K562 (cell line): ENCODE measurements around the gene RNF212B. TPM values are rescaled to one million over a fixed set of nuclear protein-coding genes. Genes with fewer than 3 reads are reported as not detected.

Experiments
- BHLHE40 ChIP-seq: IDR thresholded peaks from 2 replicates; pipeline ENCODE4 v1.6.1; 2011; ENCODE audit warnings: low read length, improper control_type of control experiment
- BRCA1 ChIP-seq, 2 experiments: fragments of 450-650 bp in 1 of 2; sonication (generic) in 1 of 2; formaldehyde crosslinking in 1 of 2; IDR thresholded peaks; 2 replicates each; pipeline versions ENCODE4 v1.5.0 to v1.6.1; 2017 to 2020; ENCODE audit warnings: mild to moderate bottlenecking in 1 of 2, missing genetic modification reagents in 1 of 2
- CREM ChIP-seq: IDR thresholded peaks from 2 replicates; pipeline ENCODE4 v1.6.1; 2014; ENCODE audit warnings: antibody characterized with exemption, low read depth
- HOXB6 ChIP-seq: fragments of 250-450 bp; sonication (Bioruptor Pico); IDR thresholded peaks from 2 replicates; pipeline ENCODE4 v1.5.1; 2022; ENCODE audit warnings: mild to moderate bottlenecking, borderline replicate concordance
- ILK ChIP-seq: fragments of 450-650 bp; IDR thresholded peaks from 2 replicates; pipeline ENCODE4 v1.6.1; 2016; ENCODE audit warnings: missing genetic modification characterization, low read depth, mild to moderate bottlenecking, missing compliant biosample characterization, moderate library complexity, borderline replicate concordance
- MYC ChIP-seq, 2 experiments: fragments of 250-450 bp in 1 of 2; sonication (Bioruptor Pico) in 1 of 2; IDR thresholded peaks; 2 replicates each; pipeline versions ENCODE4 v1.5.1 to v1.6.1; 2012 to 2021; ENCODE audit warnings: low read depth in 2 of 2, borderline replicate concordance in 1 of 2, improper control_type of control experiment in 1 of 2, low read length in 1 of 2, mild to moderate bottlenecking in 1 of 2, moderate library complexity in 1 of 2
- NFE2 ChIP-seq: IDR thresholded peaks from 2 replicates; pipeline ENCODE4 v1.6.1; 2014; ENCODE audit warnings: antibody characterized with exemption, low read depth
- NFE2L1 ChIP-seq: fragments of 450-650 bp; IDR thresholded peaks from 2 replicates; pipeline ENCODE4 v1.6.1; 2016; ENCODE audit warnings: missing genetic modification characterization, low read depth, mild to moderate bottlenecking, missing compliant biosample characterization, moderate library complexity, borderline replicate concordance
- NFIX ChIP-seq: fragments of 250-450 bp; sonication (Bioruptor Pico); IDR thresholded peaks from 2 replicates; pipeline ENCODE4 v1.4.0; 2020; ENCODE audit warnings: low read depth, mild to moderate bottlenecking, moderate library complexity
- NR4A1 ChIP-seq, 2 experiments: fragments of 250-450 bp in 1 of 2; fragments of 450-650 bp in 1 of 2; sonication (Bioruptor Pico) in 1 of 2; IDR thresholded peaks; 2 replicates each; pipeline versions ENCODE4 v1.4.0 to v1.6.1; 2016 to 2020; ENCODE audit warnings: mild to moderate bottlenecking in 2 of 2, missing compliant biosample characterization in 1 of 2, missing genetic modification characterization in 1 of 2, moderate library complexity in 1 of 2
- PCBP1 ChIP-seq: fragments of 200-400 bp; formaldehyde crosslinking; IDR thresholded peaks from 2 replicates; pipeline ENCODE4 v1.6.1; 2018; ENCODE audit warnings: mild to moderate bottlenecking, low read depth, low read length; ENCODE audit not compliant: poor library complexity, severe bottlenecking
- RAD21 ChIP-seq, 2 experiments: fragments of 250-450 bp in 1 of 2; fragments of 450-650 bp in 1 of 2; sonication (Bioruptor Pico) in 1 of 2; formaldehyde crosslinking in 1 of 2; IDR thresholded peaks in 1 of 2; conservative IDR thresholded peaks in 1 of 2; 2 replicates each; pipeline versions ENCODE4 v1.4.0 to v1.8.0; 2020 to 2022; ENCODE audit warnings: mild to moderate bottlenecking in 2 of 2, moderate library complexity in 1 of 2
- SLC30A9 ChIP-seq: fragments of 250-450 bp; sonication (Bioruptor Pico); IDR thresholded peaks from 2 replicates; pipeline ENCODE4 v1.8.0; 2022; ENCODE audit warnings: mild to moderate bottlenecking, moderate library complexity
- SMARCB1 ChIP-seq: IDR thresholded peaks from 2 replicates; pipeline ENCODE4 v1.6.1; 2011; ENCODE audit warnings: improper control_type of control experiment, low read depth; ENCODE audit not compliant: insufficient read length
- TEAD4 ChIP-seq, 2 experiments: sonication (generic) in 1 of 2; formaldehyde crosslinking in 1 of 2; IDR thresholded peaks; 2 replicates each; pipeline versions ENCODE4 v1.6.1 to v1.8.0; 2012 to 2022; ENCODE audit warnings: borderline replicate concordance in 1 of 2, inconsistent platforms in 1 of 2, low read length in 1 of 2, mild to moderate bottlenecking in 1 of 2, missing genetic modification reagents in 1 of 2
- TOE1 ChIP-seq, 2 experiments: fragments of 450-650 bp in 1 of 2; sonication (generic) in 1 of 2; formaldehyde crosslinking in 1 of 2; IDR thresholded peaks; 2 replicates each; pipeline versions ENCODE4 v1.7.1 to v1.8.0; 2016 to 2022; ENCODE audit warnings: borderline replicate concordance in 2 of 2, mild to moderate bottlenecking in 2 of 2, antibody characterized with exemption in 1 of 2, inconsistent platforms in 1 of 2, low read depth in 1 of 2, missing genetic modification reagents in 1 of 2, moderate library complexity in 1 of 2
- ZNF184 ChIP-seq: sonication (generic); formaldehyde crosslinking; IDR thresholded peaks from 2 replicates; pipeline ENCODE4 v1.5.0; 2020; ENCODE audit warnings: missing genetic modification reagents
- ZNF644 ChIP-seq: fragments of 200-800 bp; sonication (Bioruptor generic); IDR thresholded peaks from 2 replicates; pipeline ENCODE4 v1.6.1; 2016; ENCODE audit warnings: low read depth, missing genetic modification characterization, missing compliant biosample characterization
- ZZZ3 ChIP-seq: fragments of 450-650 bp; IDR thresholded peaks from 2 replicates; pipeline ENCODE4 v1.6.1; 2016; ENCODE audit warnings: antibody characterized with exemption, mild to moderate bottlenecking, moderate library complexity
- polyA plus RNA-seq, 8 experiments: library from polyadenylated mRNA; depleted of rRNA in 4 of 8; stranded (reverse) in 5 of 8; unstranded in 3 of 8; fragments of >200 nt; fragmentation: Nextera tagmentation in 2 of 8; fragmentation: Illumina TruSeq in 1 of 8; extraction: Ambion mirVana in 2 of 8; extraction: Trizol in 1 of 8; gene quantifications; 2 replicates each; pipeline versions ENCODE4 v1.2.1 to v1.2.3, GENCODE V29; 2011 to 2014; ENCODE audit warnings: inconsistent platforms in 1 of 8, missing spikeins in 1 of 8
- total RNA-seq, 7 experiments: library from RNA; depleted of rRNA in 6 of 7; stranded (reverse); fragments of >200 nt in 6 of 7; fragmentation: Illumina TruSeq in 2 of 7; extraction: Trizol in 2 of 7; gene quantifications; 2 replicates each; pipeline versions ENCODE4 v1.2.1 to v1.2.3, GENCODE V29; 2011 to 2021; ENCODE audit warnings: low replicate concordance in 1 of 7
- TF ChIP-seq, protein P1 (sequence below): fragments of 250-450 bp; sonication (Bioruptor Pico); IDR thresholded peaks from 2 replicates; pipeline ENCODE4 v1.5.0; 2021
- TF ChIP-seq, protein P2 (sequence below): fragments of 450-650 bp; IDR thresholded peaks from 2 replicates; pipeline ENCODE4 v1.6.1; 2018; ENCODE audit not compliant: partially characterized antibody

Gene RNF212B
- total and polyA plus RNA-seq, 9 of the 15 experiments (the other 6 are each of a cell fraction or from before 2014, with no cell fraction given) = 0.15 to 0.43 (median 0.27) TPM; not detected in 3

DNA sequence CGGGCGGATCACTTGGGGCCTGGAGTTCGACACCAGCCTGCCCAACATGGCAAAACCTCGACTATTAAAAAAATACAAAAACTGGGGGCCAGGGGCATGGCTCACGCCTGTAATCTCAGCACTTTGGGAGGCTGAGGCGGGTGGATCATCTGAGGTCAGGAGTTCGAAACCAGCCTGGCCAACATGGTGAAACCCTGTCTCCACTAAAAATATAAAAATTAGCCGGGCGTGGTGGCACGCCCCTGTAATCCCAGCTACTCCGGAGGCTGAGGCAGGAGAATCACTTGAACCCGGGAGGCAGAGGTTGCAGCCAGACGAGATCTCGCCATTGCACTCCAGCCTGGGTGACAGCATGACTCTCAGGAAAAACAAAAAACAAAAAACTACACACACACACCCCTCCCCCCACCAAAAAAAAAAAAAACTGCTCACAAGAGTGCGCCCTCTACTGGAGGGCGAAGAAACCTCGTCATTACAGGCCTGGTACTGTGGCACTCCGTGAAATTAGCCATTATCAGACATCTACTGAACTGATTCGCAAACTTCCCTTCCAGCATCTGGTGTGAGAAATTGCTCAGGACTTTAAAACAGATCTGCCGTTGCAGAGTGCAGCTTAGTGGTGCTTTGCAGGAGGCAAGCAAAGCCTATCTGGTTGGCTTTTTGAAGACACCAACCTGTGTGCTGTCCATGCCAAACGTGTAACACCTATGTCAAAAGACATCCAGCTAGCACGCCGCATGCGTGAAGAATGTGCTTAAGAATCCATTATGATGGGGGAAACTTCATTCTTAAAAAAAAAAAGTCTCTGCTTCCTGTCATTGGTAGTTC, 57.2 kb downstream of the RNF212B start (continued):
- no peak for TF ChIP-seq ILK
- TF ChIP-seq, protein P1, sequence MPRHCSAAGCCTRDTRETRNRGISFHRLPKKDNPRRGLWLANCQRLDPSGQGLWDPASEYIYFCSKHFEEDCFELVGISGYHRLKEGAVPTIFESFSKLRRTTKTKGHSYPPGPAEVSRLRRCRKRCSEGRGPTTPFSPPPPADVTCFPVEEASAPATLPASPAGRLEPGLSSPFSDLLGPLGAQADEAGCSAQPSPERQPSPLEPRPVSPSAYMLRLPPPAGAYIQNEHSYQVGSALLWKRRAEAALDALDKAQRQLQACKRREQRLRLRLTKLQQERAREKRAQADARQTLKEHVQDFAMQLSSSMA (CRISPR knock-in tag) = no peak
- no peak for TF ChIP-seq NFE2L1 (tag)
- peak in 1 of 2 experiments; percentile 48; a peak in 3 of 4 replicates for TF ChIP-seq RAD21 (CRISPR knock-in tag; conservative IDR thresholded peaks at IDR 0.05 in 1 of 2, IDR thresholded peaks at IDR 0.05 in 1 of 2)
- no peak for TF ChIP-seq ZNF184 (CRISPR knock-in tag)
- TF ChIP-seq NFE2 = peak; percentile 55
- TF ChIP-seq TOE1 (IDR thresholded peaks at IDR 0.05; ENCODE audit: borderline replicate concordance) = 0 out of 2 replicates have a peak, but pooled peaks have one; percentile 22
- TF ChIP-seq TOE1 (CRISPR knock-in tag; IDR thresholded peaks at IDR 0.05; ENCODE audit: borderline replicate concordance, low read depth) = no peak
- no peak for TF ChIP-seq HOXB6 (CRISPR knock-in tag)
- TF ChIP-seq, protein P2, sequence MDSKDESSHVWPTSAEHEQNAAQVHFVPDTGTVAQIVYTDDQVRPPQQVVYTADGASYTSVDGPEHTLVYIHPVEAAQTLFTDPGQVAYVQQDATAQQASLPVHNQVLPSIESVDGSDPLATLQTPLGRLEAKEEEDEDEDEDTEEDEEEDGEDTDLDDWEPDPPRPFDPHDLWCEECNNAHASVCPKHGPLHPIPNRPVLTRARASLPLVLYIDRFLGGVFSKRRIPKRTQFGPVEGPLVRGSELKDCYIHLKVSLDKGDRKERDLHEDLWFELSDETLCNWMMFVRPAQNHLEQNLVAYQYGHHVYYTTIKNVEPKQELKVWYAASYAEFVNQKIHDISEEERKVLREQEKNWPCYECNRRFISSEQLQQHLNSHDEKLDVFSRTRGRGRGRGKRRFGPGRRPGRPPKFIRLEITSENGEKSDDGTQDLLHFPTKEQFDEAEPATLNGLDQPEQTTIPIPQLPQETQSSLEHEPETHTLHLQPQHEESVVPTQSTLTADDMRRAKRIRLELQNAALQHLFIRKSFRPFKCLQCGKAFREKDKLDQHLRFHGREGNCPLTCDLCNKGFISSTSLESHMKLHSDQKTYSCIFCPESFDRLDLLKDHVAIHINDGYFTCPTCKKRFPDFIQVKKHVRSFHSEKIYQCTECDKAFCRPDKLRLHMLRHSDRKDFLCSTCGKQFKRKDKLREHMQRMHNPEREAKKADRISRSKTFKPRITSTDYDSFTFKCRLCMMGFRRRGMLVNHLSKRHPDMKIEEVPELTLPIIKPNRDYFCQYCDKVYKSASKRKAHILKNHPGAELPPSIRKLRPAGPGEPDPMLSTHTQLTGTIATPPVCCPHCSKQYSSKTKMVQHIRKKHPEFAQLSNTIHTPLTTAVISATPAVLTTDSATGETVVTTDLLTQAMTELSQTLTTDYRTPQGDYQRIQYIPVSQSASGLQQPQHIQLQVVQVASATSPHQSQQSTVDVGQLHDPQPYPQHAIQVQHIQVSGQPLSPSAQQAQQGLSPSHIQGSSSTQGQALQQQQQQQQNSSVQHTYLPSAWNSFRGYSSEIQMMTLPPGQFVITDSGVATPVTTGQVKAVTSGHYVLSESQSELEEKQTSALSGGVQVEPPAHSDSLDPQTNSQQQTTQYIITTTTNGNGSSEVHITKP = peak; percentile 51
- no peak for TF ChIP-seq TEAD4 (IDR thresholded peaks at IDR 0.05; ENCODE audit: low read length)
- no peak for TF ChIP-seq TEAD4 (CRISPR knock-in tag; IDR thresholded peaks at IDR 0.05; ENCODE audit: borderline replicate concordance)
- TF ChIP-seq CREM = peak; percentile 80
- no peak for TF ChIP-seq PCBP1
- no peak for TF ChIP-seq NFIX (CRISPR knock-in tag)
- no peak for TF ChIP-seq ZZZ3
- TF ChIP-seq ZNF644 = no peak
- no peak for TF ChIP-seq BRCA1 (IDR thresholded peaks at IDR 0.05)
- no peak for TF ChIP-seq BRCA1 (CRISPR knock-in tag; IDR thresholded peaks at IDR 0.05)
- TF ChIP-seq SMARCB1 = no peak
- TF ChIP-seq NR4A1 (CRISPR knock-in tag; IDR thresholded peaks at IDR 0.05) = no peak
- 0 out of 2 replicates have a peak, but pooled peaks have one; percentile 31 for TF ChIP-seq NR4A1 (tag; IDR thresholded peaks at IDR 0.05)
- TF ChIP-seq BHLHE40 = peak; percentile 29; the same call in 1 of the 2 replicates
- peak; percentile 78 for TF ChIP-seq MYC (IDR thresholded peaks at IDR 0.05; ENCODE audit: low read depth, low read length)
- TF ChIP-seq MYC (CRISPR knock-in tag; IDR thresholded peaks at IDR 0.05; ENCODE audit: borderline replicate concordance, low read depth) = no peak
- no peak for TF ChIP-seq SLC30A9
